Osteocyte (in vitro differentiated cells): ENCODE data around the gene KRT80. TPM values are rescaled to one million over a fixed set of nuclear protein-coding genes. Genes with fewer than 3 reads are reported as not detected.

Experiments used
- DNase-seq: peaks from one replicate; pipeline ENCODE4 v3.0.0; 2021; ENCODE audit warnings: mixed read lengths; ENCODE audit not compliant: unreplicated experiment; ENCODE audit errors: extremely low spot score
- H3K27ac Mint-ChIP-seq: one replicate; pipeline ENCODE4 v1.8.0; 2021; ENCODE audit warnings: mild to moderate bottlenecking, mixed read lengths; ENCODE audit not compliant: unreplicated experiment
- H3K27me3 Mint-ChIP-seq: one replicate; pipeline ENCODE4 v1.8.0; 2021; ENCODE audit warnings: mixed read lengths; ENCODE audit not compliant: unreplicated experiment
- H3K36me3 Mint-ChIP-seq: one replicate; pipeline ENCODE4 v1.8.0; 2021; ENCODE audit warnings: mixed read lengths; ENCODE audit not compliant: unreplicated experiment
- H3K4me1 Mint-ChIP-seq: one replicate; pipeline ENCODE4 v1.8.0; 2021; ENCODE audit warnings: mixed read lengths; ENCODE audit not compliant: unreplicated experiment
- H3K4me3 Mint-ChIP-seq: one replicate; pipeline ENCODE4 v1.8.0; 2021; ENCODE audit warnings: mild to moderate bottlenecking, moderate library complexity, mixed read lengths; ENCODE audit not compliant: unreplicated experiment
- H3K9me3 Mint-ChIP-seq: one replicate; pipeline ENCODE4 v1.8.0; 2021; ENCODE audit warnings: mixed read lengths; ENCODE audit not compliant: unreplicated experiment
- CTCF ChIP-seq: fragments of 200-600 bp; sonication (generic); IDR thresholded peaks from 2 replicates; pipeline ENCODE4 v1.5.0; 2021; ENCODE audit warnings: antibody characterized with exemption, mild to moderate bottlenecking, moderate library complexity
- total RNA-seq: library from RNA; stranded (reverse); gene quantifications from 2 replicates; pipeline ENCODE4 v1.2.1, GENCODE V29; 2021

KRT80 gene
- total RNA-seq, 1 donor from 2014 or later: 9.9 TPM

GRCh38 chr12:52155048-52155868 is 36.6 kb downstream of the KRT80 start:
- no peak for TF ChIP-seq CTCF
- peak overlapping the region; percentile 57 for H3K27ac Mint-ChIP-seq
- no peaks in the 10 kb centered on the region for H3K9me3 Mint-ChIP-seq
- no peaks in the 10 kb centered on the region for H3K27me3 Mint-ChIP-seq
- peaks cover 27% of the 10 kb centered on the region for H3K4me1 Mint-ChIP-seq
- no peak overlapping the region for H3K4me3 Mint-ChIP-seq
- H3K36me3 Mint-ChIP-seq: no peaks in the 10 kb centered on the region
- no peak for DNase-seq

GRCh38 chr12:52152905-52153317 is 38.9 kb downstream of the KRT80 start:
- no peak for DNase-seq
- H3K36me3 Mint-ChIP-seq: no peaks in the 10 kb centered on the region
- no peak for TF ChIP-seq CTCF
- no peak overlapping the region for H3K4me3 Mint-ChIP-seq
- H3K27me3 Mint-ChIP-seq: no peaks in the 10 kb centered on the region
- peaks cover 51% of the 10 kb centered on the region for H3K4me1 Mint-ChIP-seq
- H3K9me3 Mint-ChIP-seq: no peaks in the 10 kb centered on the region
- no peak overlapping the region for H3K27ac Mint-ChIP-seq

- no peak overlapping the region for H3K4me3 Mint-ChIP-seq
- H3K36me3 Mint-ChIP-seq: no peaks in the 10 kb centered on the region
- peaks cover 56% of the 10 kb centered on the region for H3K4me1 Mint-ChIP-seq
- H3K27me3 Mint-ChIP-seq: no peaks in the 10 kb centered on the region
- peak; percentile 50 for TF ChIP-seq CTCF
- H3K27ac Mint-ChIP-seq: peak overlapping the region; percentile 42
- no peak for DNase-seq
- H3K9me3 Mint-ChIP-seq: no peaks in the 10 kb centered on the region
Observed at GRCh38 chr12:52151837-52152783, 39.7 kb downstream of the KRT80 start.

- no peak overlapping the region for H3K4me3 Mint-ChIP-seq
- peak overlapping the region; percentile 96 for H3K27ac Mint-ChIP-seq
- no peak for DNase-seq
- H3K27me3 Mint-ChIP-seq: no peaks in the 10 kb centered on the region
- H3K9me3 Mint-ChIP-seq: no peaks in the 10 kb centered on the region
- H3K4me1 Mint-ChIP-seq: peaks cover 61% of the 10 kb centered on the region
- TF ChIP-seq CTCF: no peak
- no peaks in the 10 kb centered on the region for H3K36me3 Mint-ChIP-seq
Observed at GRCh38 chr12:52151153-52151836, 40.5 kb downstream of the KRT80 start.
